ENCODE measurements around the gene KAT7. TPM values are rescaled to one million over a fixed set of nuclear protein-coding genes. Genes with fewer than 3 reads are reported as not detected.

KAT7 gene
- polyA plus RNA-seq, 2 donors: 5.7 to 11.8 TPM

Other genes starting within 250 kb of the KAT7 start
- gene NXPH3, start 212.8 kb upstream of the KAT7 start, polyA plus RNA-seq: 1 to 10 TPM in 1 of 2 donors, under 1 TPM in 1; 0.69 to 2.2 TPM
- 10 to 100 TPM; 15.1 to 22.6 TPM for gene SPOP, start 110.6 kb upstream of the KAT7 start, polyA plus RNA-seq
- gene SLC35B1, start 80.7 kb upstream of the KAT7 start, polyA plus RNA-seq: 10 to 100 TPM; 25.0 to 42.2 TPM
- gene FAM117A, start 24.6 kb upstream of the KAT7 start, polyA plus RNA-seq: 1 to 10 TPM; 4.8 to 5.9 TPM
- gene TAC4, start 59.4 kb downstream of the KAT7 start, polyA plus RNA-seq: not detected
- gene DLX4, start 180.5 kb downstream of the KAT7 start, polyA plus RNA-seq: 1 to 10 TPM in 1 of 2 donors, under 1 TPM in 1; 0.28 to 1.0 TPM
- 1 to 10 TPM; 2.9 to 3.0 TPM for gene DLX3, start 206.5 kb downstream of the KAT7 start, polyA plus RNA-seq

All from esophagus (tissue), 2 donors.